Upper lobe of left lung (tissue), 4 donors: ENCODE measurements around the gene SOX5.
"Not testable (repeated sequence)": the region's sequence is repeated elsewhere in the genome, so short reads cannot be mapped to it uniquely, and the experiment has no call there.

Experiments used
- CTCF ChIP-seq, 6 experiments: fragments of 450-650 bp in 4 of 6; fragments of 200-600 bp in 2 of 6; sonication (generic) in 2 of 6; IDR thresholded peaks; one replicate each; pipeline ENCODE4 v1.5.1; 2016 to 2019; ENCODE audit warnings: antibody characterized with exemption in 6 of 6
- POLR2A ChIP-seq, 4 donors: fragments of 450-650 bp; IDR thresholded peaks; one replicate each; pipeline ENCODE4 v1.5.1; 2016 to 2017; ENCODE audit warnings: antibody characterized with exemption in 4 of 4, mild to moderate bottlenecking in 2 of 4

GRCh38 chr12:23825124-23825523, 124.3 kb downstream of the SOX5 start:
- TF ChIP-seq POLR2A, CTCF (IDR thresholded peaks at IDR 0.05): not testable (repeated sequence)
